ENCODE measurements around the gene WDR33.

The WDR33 gene

GRCh38 chr2:127713562-127713961 is 97.4 kb downstream of the WDR33 start:
- no peak for DNase-seq

GRCh38 chr2:127712999-127713398 is 98.0 kb downstream of the WDR33 start:
- DNase-seq = no peak

DNA sequence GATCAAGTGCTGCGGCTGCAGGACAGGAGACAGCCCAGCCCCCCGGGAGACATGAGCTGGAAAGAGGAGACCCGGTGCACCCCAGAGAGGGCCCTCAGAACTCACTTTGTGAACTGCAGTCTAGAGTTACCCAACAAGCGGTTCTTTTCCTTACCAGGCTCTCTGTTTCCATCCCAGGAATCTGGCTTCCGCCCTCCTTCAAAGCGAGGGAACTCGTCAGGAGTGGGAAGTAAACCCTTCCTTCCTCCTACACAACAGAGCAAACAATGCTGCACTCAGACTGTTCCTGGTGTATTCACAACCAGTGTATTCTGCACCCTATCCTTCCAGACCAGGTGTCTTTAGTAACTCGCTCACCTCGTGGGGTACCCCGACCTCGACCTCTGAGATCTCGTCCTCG is 101.6 kb downstream of the WDR33 start:
- no peak for DNase-seq

- no peak for DNase-seq
These were observed 102.9 kb downstream of the WDR33 start for GRCh38 chr2:127707890-127708648.

DNA sequence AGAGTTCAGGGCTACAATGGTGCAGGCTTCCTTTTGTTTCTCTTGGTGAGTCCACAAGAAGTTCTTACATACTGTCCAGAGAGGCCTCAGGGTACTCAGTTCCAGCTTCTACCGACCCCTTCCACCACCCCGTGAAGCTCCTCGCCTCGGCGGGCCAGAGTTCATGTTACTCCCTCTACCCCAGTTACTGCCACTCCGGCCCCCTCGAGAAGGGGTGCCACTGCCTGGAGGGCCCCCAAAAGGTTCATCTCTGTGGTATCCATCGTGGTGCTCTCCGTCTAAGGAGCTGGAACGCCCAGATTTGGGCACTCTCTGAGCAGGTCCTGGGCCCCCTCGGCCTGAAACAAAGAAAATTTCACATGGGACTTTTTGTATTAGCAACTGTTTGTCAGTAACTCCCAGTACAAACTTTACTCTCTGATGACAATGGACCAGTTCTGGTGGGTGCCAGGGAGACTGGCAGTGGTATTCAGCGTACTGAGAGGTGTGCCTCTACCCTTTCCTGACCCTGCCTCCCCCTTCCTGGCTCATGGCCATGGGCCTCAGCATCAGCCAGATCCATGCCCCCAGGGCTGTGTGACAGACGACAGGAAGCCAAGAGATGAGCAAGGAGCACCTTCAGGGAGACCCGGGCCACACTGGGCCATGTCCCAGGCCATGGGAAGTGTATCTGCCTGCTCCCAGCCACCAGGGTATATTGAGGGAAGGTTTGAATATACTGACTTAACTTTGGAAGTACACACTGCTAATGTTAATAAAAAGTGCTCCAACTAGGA is 104.6 kb downstream of the WDR33 start:
- no peak for DNase-seq

GRCh38 chr2:127705391-127706065 is 105.4 kb downstream of the WDR33 start:
- DNase-seq = no peak

DNA sequence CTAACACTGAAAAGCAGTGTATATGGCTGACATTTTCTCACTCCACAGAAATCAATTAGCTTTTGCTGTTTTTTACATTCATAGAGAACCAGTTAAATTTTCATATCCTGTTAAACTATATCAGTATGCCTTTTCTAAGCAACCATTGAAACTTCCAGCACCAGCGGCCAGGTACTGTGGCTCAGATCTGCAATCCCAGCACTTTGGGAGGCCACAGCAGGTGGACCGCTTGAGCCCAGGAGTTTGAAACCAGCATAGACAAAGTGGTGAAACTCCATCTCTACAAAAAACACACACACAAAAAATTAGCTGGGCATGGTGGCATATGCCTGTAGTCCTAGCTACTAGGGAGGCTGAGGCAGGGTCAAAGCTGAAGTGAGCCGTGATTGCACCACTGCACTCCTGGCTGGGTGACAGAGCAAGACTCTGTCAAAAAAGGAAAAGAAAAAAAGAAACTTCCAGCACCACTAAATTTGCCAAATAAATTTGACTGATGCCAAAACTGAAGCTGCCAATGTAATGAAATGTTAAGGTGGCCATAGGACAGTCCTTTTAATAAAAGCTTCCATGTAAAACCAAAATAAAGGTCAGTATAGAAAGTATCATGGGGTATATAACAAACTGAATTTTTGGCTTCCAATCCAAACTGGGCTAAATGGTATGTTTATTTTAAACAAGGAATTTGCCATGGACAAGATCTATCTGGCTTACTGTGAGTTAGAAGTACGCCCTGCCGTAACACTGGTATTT is 106.2 kb downstream of the WDR33 start:
- DNase-seq = no peak

DNA sequence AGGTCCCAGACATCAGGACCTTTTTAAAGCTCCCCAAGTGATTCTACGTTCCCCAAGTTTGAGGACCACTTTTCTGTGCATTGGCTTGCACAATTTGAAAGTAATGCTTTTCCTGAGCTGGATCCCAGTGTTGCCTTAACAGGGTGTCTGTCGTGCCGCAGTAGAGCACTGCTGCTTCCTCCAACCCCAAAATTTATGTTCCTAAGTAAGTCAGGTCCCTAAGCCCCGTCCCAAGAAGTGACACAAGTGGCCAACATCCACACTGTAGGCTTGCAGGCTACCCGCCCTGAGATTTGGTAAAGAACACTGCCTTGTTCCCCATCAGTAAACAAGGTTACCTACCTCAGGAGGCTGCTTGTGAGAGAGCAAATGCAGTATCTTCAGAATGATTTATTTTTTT is 107.7 kb downstream of the WDR33 start:
- no peak for DNase-seq

DNA sequence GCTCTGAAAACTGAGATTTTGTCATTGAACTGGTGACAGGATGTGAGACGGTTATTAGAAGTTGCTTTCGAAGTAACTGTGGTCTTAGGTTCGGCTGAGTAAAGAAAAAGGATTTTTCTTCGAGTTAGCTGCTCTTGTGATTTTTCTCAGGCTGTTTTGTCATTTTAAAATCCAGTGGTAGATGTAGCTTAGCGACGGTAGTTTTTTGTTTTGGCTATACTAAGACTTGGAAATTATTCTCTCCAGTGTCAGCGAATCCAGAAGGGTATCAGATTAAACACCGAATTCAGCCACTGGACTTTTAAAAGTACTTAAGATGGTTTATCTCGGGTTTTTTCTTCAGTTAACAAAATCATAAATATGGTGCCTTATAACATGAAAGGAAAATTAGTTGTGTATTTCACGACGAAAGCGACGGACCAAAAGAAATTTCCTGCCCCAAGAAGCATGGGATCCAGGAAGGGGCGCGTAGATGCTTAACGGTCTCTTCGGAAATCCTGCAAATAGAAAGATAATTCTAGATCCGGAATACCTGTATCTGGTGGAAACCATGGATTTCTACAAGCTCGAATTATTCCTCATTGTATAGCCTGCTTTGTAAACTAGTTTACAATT is 108.5 kb downstream of the WDR33 start:
- no peak for DNase-seq

DNA sequence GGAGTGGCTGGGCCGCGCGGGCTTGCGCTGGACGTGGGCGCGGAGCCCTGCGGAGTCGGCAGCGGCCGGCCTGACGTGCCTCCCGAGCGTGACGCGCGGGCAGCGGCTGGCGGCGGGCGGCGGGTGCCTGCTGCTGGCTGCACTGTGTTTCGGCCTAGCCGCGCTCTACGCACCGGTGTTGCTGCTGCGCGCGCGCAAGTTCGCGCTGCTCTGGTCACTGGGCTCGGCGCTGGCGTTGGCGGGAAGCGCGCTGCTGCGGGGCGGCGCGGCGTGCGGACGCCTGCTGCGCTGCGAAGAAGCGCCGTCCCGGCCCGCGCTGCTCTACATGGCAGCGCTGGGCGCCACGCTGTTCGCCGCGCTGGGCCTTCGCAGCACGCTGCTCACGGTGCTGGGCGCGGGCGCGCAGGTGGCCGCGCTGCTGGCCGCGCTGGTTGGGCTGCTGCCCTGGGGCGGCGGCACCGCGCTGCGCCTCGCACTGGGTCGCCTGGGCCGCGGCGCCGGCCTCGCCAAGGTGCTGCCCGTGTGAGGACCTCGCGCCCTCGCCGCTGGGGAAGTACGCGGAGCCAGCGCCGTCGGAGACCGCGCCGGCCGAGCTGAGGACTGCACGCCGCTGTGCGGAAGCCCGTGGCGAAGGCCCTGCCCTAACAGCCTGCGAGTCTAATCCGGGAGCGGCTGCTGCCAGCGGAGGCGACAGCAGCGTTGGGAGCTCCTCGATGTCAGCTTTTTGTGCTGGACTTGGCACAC is 109.1 kb downstream of the WDR33 start:
- DNase-seq = peak; percentile 82

DNA sequence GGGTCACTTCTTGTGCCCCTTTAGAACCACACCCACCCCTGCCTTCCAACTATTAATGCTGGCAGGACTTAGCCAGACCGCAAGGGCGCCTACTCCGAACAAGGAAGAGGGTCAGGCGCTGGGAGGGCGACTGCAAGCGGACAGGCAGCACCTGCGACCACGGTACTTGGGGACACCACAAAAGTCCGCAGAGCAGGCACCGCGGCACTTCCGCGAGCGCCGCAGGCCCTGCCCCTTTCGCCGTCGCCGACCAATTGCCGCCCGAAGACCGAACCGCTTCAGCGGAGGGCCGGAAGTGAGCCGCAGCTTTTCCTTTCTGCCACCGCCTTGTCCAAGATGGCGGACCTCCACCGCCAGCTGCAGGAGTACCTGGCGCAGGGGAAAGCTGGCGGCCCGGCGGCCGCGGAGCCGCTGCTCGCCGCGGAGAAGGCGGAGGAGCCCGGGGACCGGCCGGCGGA is 109.7 kb downstream of the WDR33 start, which contains the start of gene SFT2D3:
TSS of gene SFT2D3 (plus strand) at position 305 of the 458 bp plus-strand sequence. CDS start at position 337, 32 bp downstream.
- DNase-seq = peak; percentile 89

DNA sequence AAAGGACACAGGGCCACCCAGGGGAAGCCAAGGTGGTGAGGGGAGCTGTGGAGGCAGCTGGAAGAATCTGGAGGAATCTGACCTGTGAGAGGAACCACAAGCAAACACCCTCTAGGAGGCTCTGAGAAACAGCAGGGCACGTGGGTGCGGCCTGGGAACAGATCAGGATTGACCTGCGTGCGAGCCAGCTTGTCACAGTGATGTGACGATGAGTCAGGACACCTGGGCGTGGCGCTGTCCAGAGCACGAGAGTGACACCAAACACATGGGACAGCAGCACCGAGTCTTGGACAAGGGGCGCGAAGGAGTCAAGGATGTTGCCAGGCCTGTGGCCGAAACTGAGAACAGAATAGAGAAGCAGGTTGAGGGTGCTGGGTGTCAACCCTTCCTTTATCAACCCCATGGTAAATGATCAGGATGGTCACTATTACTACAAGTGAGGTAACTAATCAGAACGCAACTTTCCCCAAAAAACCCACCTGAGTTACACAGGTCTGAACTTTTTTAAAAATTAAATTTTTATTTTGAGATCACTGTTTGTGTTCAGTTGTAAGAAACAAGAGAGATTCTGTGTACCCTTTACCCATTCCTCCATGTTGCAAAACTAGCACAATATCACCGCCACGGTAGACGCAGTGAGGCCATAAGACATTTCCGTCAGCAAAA is 110.3 kb downstream of the WDR33 start:
- no peak for DNase-seq

- no peak for DNase-seq
These were observed 112.2 kb downstream of the WDR33 start for GRCh38 chr2:127698553-127699355.

DNA sequence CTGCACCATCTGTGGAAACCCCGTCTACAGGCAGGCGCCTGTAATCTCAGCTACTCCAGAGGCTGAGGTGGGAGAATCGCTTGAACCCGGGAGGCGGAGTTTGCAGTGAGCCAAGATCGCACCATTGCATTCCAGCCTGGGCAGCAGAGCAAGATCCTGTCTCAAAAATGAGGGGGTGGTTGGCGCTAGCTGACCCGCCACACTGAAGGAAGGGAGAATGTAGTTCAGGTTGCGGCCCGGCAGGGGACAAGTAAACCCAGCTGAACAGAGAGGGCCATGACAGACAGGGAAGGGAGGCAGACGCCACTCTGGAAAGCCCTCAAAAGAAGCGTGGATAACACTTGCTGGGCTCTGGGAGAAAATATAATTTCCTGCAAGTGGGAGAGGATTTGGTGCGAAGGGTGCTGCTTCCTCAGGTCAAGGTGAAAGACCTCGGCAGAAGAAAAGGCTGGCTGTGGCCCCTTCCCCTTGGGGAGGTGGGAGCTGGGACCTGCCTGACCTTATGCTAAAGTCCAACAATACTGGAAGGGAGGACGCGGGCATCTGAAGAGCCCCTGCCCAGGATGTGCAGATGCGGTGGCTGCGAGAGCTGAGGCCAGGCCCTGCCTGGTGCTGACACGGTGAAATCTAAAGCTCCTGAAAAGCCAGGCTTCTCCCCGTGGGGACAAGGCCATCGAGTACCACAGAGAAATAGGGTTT is 113.3 kb downstream of the WDR33 start:
- DNase-seq = no peak

DNA sequence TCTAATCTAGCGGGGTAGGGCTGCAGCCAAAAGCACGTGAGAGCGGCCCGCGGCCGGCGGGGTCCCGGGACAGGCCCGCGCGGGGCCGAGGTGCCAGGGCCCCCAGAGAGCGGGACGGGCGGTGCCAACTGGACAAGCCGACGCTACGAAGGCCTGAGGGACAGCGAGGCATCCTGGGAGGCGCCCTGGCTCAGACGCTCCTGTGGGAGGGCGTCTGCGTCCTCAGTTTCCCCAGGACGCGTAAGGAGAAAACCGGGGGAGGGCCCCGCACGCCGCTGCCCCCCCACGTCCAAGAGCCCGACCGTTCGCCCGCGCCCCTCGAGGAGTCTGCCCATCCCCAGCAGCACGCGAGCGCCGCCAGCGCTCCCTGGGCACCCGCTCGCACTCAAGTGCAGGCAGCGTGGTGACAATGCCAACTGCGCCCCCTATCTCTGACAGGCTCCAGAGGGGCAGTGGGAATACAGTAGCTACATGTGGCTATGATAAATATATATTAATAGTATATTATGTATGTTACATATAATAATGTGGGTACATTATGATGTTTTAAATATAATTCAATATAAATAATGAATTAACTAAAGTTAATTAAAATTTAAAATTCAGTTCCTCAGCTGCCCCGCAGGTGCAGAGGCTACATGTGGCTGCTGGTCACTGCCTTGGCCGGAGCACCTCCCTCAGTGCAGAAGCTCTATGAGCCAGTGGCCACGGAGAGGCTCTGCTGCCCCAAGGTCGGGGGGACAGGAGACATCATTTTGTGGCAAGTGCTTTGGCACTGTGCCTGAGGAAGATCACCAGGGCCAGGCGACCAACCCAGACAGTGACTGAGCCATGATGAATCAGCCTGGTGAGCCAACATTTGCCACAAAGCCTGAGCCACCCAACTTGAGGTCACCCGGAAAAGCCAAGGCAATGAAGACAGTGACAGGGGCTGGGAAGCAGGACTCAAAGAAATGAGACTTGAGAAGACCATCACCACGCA is 115.2 kb downstream of the WDR33 start:
- peak; percentile 27 for DNase-seq

DNA sequence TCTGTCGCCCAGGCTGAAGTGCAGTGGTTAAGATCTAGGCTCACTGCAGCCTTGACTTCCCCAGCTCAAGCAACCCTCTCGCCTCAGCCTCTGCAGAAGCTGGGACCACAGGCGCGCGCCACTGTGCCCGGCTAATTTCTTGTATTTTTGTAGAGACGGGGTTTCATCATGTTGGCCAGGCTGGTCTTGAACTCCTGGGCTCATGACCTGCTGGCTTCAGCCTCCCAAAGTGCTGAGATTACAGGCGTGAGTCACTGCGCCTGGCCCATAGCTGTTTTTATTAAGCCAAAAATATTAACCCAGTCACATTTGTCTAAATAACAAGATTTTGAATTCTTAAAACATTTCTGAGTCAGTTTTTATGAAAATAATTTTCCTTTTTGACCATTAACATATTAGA is 116.0 kb downstream of the WDR33 start:
- DNase-seq = no peak

GRCh38 chr2:127690696-127691095 is 120.3 kb downstream of the WDR33 start:
- DNase-seq = no peak

GRCh38 chr2:127688405-127688804 is 122.6 kb downstream of the WDR33 start:
- no peak for DNase-seq
